Activated T-cell treated with anti-CD3 and anti-CD28 coated beads for 4 hours (primary cell): ENCODE measurements around the gene ACSL1.
"Not testable (repeated sequence)": the region's sequence is repeated elsewhere in the genome, so short reads cannot be mapped to it uniquely, and the experiment has no call there.

Experiments used
- DNase-seq: peaks from one replicate; pipeline ENCODE4 v3.0.0-alpha.2; 2020

The ACSL1 gene

GRCh38 chr4:184839075-184839399 is 13.3 kb upstream of the ACSL1 start:
- DNase-seq, result not testable (repeated sequence)

GRCh38 chr4:184838249-184839074 is 12.7 kb upstream of the ACSL1 start:
- DNase-seq, result no peak

- DNase-seq, result no peak
Measured at GRCh38 chr4:184836613-184837012, 10.8 kb upstream of the ACSL1 start.

GRCh38 chr4:184833046-184833838 is 7.5 kb upstream of the ACSL1 start:
- DNase-seq, result no peak

- no peak for DNase-seq
Measured at GRCh38 chr4:184831153-184831552, 5.4 kb upstream of the ACSL1 start.

GRCh38 chr4:184826691-184827270 is 1.0 kb upstream of the ACSL1 start:
- no peak for DNase-seq

GRCh38 chr4:184825141-184825895 is 450 bp downstream of the ACSL1 start:
- no peak for DNase-seq

- no peak for DNase-seq
Measured at GRCh38 chr4:184824776-184825084, 1.0 kb downstream of the ACSL1 start.

GRCh38 chr4:184824081-184824775 is 1.5 kb downstream of the ACSL1 start:
- DNase-seq, result no peak

GRCh38 chr4:184823014-184823413 is 2.8 kb downstream of the ACSL1 start:
- DNase-seq, result no peak

- DNase-seq, result no peak
Measured at GRCh38 chr4:184822356-184822755, 3.4 kb downstream of the ACSL1 start.

- no peak for DNase-seq
Measured at GRCh38 chr4:184821242-184821641, 4.5 kb downstream of the ACSL1 start.

GRCh38 chr4:184819786-184820185 is 6.0 kb downstream of the ACSL1 start:
- DNase-seq, result no peak

- no peak for DNase-seq
Measured at GRCh38 chr4:184818216-184818564, 7.6 kb downstream of the ACSL1 start.

GRCh38 chr4:184817494-184818215 is 8.1 kb downstream of the ACSL1 start:
- no peak for DNase-seq

GRCh38 chr4:184816962-184817361 is 8.8 kb downstream of the ACSL1 start:
- no peak for DNase-seq

GRCh38 chr4:184815046-184815877 is 10.5 kb downstream of the ACSL1 start:
- no peak for DNase-seq

- DNase-seq, result no peak
Measured at GRCh38 chr4:184814686-184815045, 11.1 kb downstream of the ACSL1 start.

- DNase-seq, result no peak
Measured at GRCh38 chr4:184812651-184813181, 13.1 kb downstream of the ACSL1 start.

- DNase-seq, result no peak
Measured at GRCh38 chr4:184812199-184812542, 13.6 kb downstream of the ACSL1 start.

GRCh38 chr4:184811526-184812198 is 14.1 kb downstream of the ACSL1 start:
- no peak for DNase-seq
